Measurements from ENCODE around the gene PDK4. TPM values are rescaled to one million over a fixed set of nuclear protein-coding genes. Genes with fewer than 3 reads are reported as not detected.
"Not testable (repeated sequence)": the region's sequence is repeated elsewhere in the genome, so short reads cannot be mapped to it uniquely, and the experiment has no call there.

Gene PDK4
- total and polyA plus RNA-seq, 3 experiments from 2014 or later = 0.74 to 1.2 TPM; not detected in 1

DNA sequence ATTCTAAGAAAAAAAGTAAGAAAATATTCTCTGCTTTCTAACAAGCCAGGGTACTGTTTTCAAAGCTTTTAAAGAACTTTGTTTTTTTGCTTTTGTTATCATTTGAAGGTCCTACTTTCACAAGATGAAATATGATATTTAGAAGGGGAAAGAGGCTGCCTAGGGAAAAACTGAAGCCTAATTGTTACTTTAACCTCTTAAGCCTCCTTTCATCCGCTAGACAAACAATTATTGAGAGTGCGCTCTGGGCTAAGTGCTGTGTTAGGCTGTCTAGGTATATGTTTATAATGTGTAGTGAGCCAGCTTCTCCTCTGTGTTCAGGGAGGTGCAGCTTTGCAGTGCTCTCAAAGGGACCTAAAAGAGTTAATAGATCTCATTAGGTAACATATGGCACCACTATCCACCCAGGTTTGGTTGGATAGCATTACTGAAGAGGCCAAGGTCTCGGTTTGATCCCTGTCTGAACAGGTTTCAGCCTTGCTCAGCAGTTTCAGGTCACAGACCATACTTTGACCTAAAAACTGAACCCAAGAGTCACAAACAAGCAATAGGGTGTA lies 17.9 kb downstream of the PDK4 start:
- H3K36me3 ChIP-seq (ENCODE audit: insufficient read depth, low read length) = no peaks in the 10 kb centered on the region
- Mint-ChIP-seq H3K4me3 (no peak overlapping the region), H3K27me3 (peaks cover 3 to 11% of the 10 kb centered on the region in 2 donors), H3K27ac (no peak overlapping the region), H3K36me3 (no peaks in the 10 kb centered on the region), H3K4me1 (no peaks in the 10 kb centered on the region), H3K9me3 (peaks cover 0 to 5% (median 0%) of the 10 kb centered on the region in 5 donors)
- H3K4me1 ChIP-seq (ENCODE audit: insufficient read depth, low read length) = no peaks in the 10 kb centered on the region
- no peaks in the 10 kb centered on the region for H3K27me3 ChIP-seq (ENCODE audit: insufficient read depth, low read length, poor library complexity, severe bottlenecking)
- H3K4me3 ChIP-seq (ENCODE audit: low read length) = no peak overlapping the region
- no peak overlapping the region for H3K27ac ChIP-seq (ENCODE audit: low read depth, low read length)
- H3K9me3 ChIP-seq (ENCODE audit: low read length) = no peaks in the 10 kb centered on the region
- ChIA-PET CTCF (no interaction called here), POLR2A (no interaction called here)
- DNase-seq = no peak

DNA sequence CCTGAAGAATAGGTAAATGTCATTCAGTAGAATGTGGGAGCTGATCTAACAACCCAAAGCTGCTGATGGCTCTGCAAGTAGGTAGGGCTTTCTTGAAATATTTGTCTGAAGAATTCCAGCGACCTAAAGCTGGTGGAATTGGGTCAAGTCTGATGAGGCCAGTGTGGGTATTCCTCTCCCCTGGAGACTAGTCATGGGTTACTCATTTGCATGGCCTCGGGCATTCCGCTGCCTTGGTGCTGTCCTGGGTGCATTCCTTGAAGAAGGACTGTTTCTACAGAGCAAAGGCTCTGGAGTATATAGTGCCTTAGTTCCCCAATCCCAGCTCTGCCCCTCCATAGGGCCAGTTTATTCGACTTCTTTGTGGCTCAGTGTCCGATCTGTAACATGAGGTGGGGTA lies 19.2 kb downstream of the PDK4 start:
- ChIA-PET CTCF (no interaction called here), POLR2A (no interaction called here)
- Histone ChIP-seq H3K4me3 (ENCODE audit: low read length) (no peak overlapping the region), H3K4me1 (ENCODE audit: insufficient read depth, low read length) (no peaks in the 10 kb centered on the region), H3K27ac (ENCODE audit: low read depth, low read length) (no peak overlapping the region), H3K9me3 (ENCODE audit: low read length) (no peaks in the 10 kb centered on the region), H3K27me3 (ENCODE audit: insufficient read depth, low read length, poor library complexity, severe bottlenecking) (no peaks in the 10 kb centered on the region), H3K36me3 (ENCODE audit: insufficient read depth, low read length) (no peaks in the 10 kb centered on the region)
- Mint-ChIP-seq H3K27ac (no peak overlapping the region), H3K4me3 (no peak overlapping the region), H3K27me3 (peaks cover 3 to 11% of the 10 kb centered on the region in 2 donors), H3K9me3 (peaks cover 0 to 5% (median 3%) of the 10 kb centered on the region in 5 donors), H3K36me3 (no peaks in the 10 kb centered on the region), H3K4me1 (no peaks in the 10 kb centered on the region)
- no peak for DNase-seq

DNA sequence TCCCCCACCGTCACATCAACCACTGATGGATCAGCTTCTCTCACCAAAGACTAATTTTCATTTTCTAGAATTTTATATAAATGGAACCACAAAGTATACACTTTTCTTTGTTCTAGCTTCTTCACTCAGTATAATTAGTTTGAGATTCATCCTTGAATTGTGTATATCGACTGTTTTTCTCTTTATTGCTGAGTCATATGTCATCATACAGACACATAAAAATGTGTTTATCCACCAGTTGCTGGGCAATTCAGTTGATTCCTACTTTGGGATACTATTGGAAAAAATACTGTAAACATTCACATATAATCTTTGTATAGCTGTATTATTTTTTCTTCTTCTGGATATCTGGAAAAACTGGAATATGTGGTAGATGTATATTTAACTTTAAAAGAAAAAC lies 26.6 kb downstream of the PDK4 start:
- Histone ChIP-seq H3K4me1 (ENCODE audit: insufficient read depth, low read length) (no peaks in the 10 kb centered on the region), H3K9me3 (ENCODE audit: low read length) (no peaks in the 10 kb centered on the region), H3K27me3 (ENCODE audit: insufficient read depth, low read length, poor library complexity, severe bottlenecking) (no peaks in the 10 kb centered on the region), H3K36me3 (ENCODE audit: insufficient read depth, low read length) (no peaks in the 10 kb centered on the region), H3K4me3 (ENCODE audit: low read length) (no peak overlapping the region), H3K27ac (ENCODE audit: low read depth, low read length) (no peak overlapping the region)
- no peaks in the 10 kb centered on the region for H3K4me1 Mint-ChIP-seq
- no peak overlapping the region for H3K4me3 Mint-ChIP-seq
- H3K27me3 Mint-ChIP-seq = no peaks in the 10 kb centered on the region
- no peak for DNase-seq
- H3K36me3 Mint-ChIP-seq = no peaks in the 10 kb centered on the region
- no peak overlapping the region for H3K27ac Mint-ChIP-seq
- POLR2A ChIA-PET = no interaction called here
- CTCF ChIA-PET = no interaction called here
- peaks cover 0 to 5% (median 2%) of the 10 kb centered on the region in 5 donors for H3K9me3 Mint-ChIP-seq

DNA sequence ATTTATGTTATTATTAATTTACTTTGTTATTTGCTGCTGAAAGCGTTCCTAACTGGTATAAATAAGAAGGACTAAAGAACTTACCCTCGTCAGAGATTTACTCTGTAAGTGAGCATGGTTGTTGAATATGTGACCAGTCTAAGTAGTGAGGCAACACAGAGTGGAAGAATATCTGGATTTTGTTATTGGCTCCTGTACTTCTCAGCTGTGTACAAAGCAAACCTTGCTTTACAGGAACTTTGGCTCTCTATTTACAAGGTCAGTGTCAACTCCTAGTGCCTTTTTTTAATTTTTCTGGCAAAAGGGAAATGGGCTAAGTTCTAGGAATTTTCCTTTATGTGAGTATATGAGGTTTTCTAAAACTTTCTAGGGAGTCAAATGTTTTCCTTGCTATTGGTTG lies 35.6 kb downstream of the PDK4 start:
- H3K4me1 ChIP-seq (ENCODE audit: insufficient read depth, low read length) = no peaks in the 10 kb centered on the region
- Mint-ChIP-seq H3K4me3 (no peak overlapping the region), H3K27me3 (peaks cover 0 to 4% of the 10 kb centered on the region in 2 donors), H3K36me3 (no peaks in the 10 kb centered on the region), H3K9me3 (no peaks in the 10 kb centered on the region), H3K27ac (no peak overlapping the region), H3K4me1 (no peaks in the 10 kb centered on the region)
- ChIA-PET CTCF (no interaction called here), POLR2A (no interaction called here)
- no peaks in the 10 kb centered on the region for H3K27me3 ChIP-seq (ENCODE audit: insufficient read depth, low read length, poor library complexity, severe bottlenecking)
- no peak overlapping the region for H3K4me3 ChIP-seq (ENCODE audit: low read length)
- no peak for DNase-seq
- no peaks in the 10 kb centered on the region for H3K9me3 ChIP-seq (ENCODE audit: low read length)
- H3K27ac ChIP-seq (ENCODE audit: low read depth, low read length) = no peak overlapping the region
- no peaks in the 10 kb centered on the region for H3K36me3 ChIP-seq (ENCODE audit: insufficient read depth, low read length)

DNA sequence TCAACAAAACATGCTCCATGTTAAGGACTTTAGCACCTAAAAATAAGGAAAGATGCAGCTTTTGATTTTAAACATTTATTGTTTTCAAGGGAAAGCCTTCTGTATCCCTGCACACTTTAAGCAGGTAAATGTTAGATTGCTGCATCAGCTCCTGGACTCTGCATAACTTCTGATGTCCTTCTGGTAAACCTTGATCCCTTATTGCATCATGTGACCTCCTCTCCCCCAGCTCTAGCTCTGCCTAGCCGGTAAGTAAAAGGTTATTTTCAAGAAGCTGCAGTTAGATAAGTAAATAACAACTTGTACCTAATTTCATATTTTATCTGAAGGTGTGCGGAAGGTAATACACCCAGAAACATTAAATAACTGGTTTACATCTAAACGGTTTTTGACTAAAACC lies 37.5 kb downstream of the PDK4 start:
- no peaks in the 10 kb centered on the region for H3K9me3 ChIP-seq (ENCODE audit: low read length)
- CTCF ChIA-PET = no interaction called here
- H3K9me3 Mint-ChIP-seq = no peaks in the 10 kb centered on the region
- H3K27ac ChIP-seq (ENCODE audit: low read depth, low read length) = no peak overlapping the region
- H3K27me3 Mint-ChIP-seq = peaks cover under 1 to 4% of the 10 kb centered on the region in 2 donors
- no peak overlapping the region for H3K4me3 Mint-ChIP-seq
- no peaks in the 10 kb centered on the region for H3K27me3 ChIP-seq (ENCODE audit: insufficient read depth, low read length, poor library complexity, severe bottlenecking)
- no peak overlapping the region for H3K4me3 ChIP-seq (ENCODE audit: low read length)
- H3K27ac Mint-ChIP-seq = no peak overlapping the region
- no peaks in the 10 kb centered on the region for H3K36me3 Mint-ChIP-seq
- POLR2A ChIA-PET = no interaction called here
- H3K4me1 ChIP-seq (ENCODE audit: insufficient read depth, low read length) = no peaks in the 10 kb centered on the region
- H3K36me3 ChIP-seq (ENCODE audit: insufficient read depth, low read length) = no peaks in the 10 kb centered on the region
- no peaks in the 10 kb centered on the region for H3K4me1 Mint-ChIP-seq
- no peak for DNase-seq

DNA sequence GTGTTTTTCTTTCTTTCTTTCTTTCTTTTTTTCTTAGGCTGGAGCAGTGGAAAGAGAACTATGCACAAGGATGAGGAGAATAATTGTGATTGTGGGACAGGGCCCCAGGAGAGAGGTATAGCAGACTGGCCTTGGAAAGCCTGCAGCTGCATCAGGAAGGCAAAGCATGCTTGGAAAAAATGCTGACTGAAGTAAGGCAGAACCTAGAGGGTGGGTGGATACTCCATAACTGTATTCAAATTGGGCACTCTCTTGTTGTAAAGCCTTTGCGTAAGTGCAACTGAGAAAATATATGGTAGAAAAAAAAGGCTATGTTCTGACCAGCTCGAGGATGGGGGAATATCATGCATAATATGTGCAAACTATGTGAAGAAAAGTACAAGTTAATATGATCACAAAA lies 39.5 kb downstream of the PDK4 start:
- H3K4me1 ChIP-seq (ENCODE audit: insufficient read depth, low read length) = no peaks in the 10 kb centered on the region
- no peak overlapping the region for H3K27ac ChIP-seq (ENCODE audit: low read depth, low read length)
- H3K27me3 ChIP-seq (ENCODE audit: insufficient read depth, low read length, poor library complexity, severe bottlenecking) = no peaks in the 10 kb centered on the region
- no peaks in the 10 kb centered on the region for H3K36me3 Mint-ChIP-seq
- no peaks in the 10 kb centered on the region for H3K36me3 ChIP-seq (ENCODE audit: insufficient read depth, low read length)
- H3K4me3 ChIP-seq (ENCODE audit: low read length) = no peak overlapping the region
- H3K27me3 Mint-ChIP-seq = peaks cover 4 to 5% of the 10 kb centered on the region in 2 donors
- no peak overlapping the region for H3K4me3 Mint-ChIP-seq
- CTCF ChIA-PET = no interaction called here
- H3K4me1 Mint-ChIP-seq = no peaks in the 10 kb centered on the region
- H3K27ac Mint-ChIP-seq = no peak overlapping the region
- no peaks in the 10 kb centered on the region for H3K9me3 ChIP-seq (ENCODE audit: low read length)
- no peak for DNase-seq
- no peaks in the 10 kb centered on the region for H3K9me3 Mint-ChIP-seq
- POLR2A ChIA-PET = no interaction called here

DNA sequence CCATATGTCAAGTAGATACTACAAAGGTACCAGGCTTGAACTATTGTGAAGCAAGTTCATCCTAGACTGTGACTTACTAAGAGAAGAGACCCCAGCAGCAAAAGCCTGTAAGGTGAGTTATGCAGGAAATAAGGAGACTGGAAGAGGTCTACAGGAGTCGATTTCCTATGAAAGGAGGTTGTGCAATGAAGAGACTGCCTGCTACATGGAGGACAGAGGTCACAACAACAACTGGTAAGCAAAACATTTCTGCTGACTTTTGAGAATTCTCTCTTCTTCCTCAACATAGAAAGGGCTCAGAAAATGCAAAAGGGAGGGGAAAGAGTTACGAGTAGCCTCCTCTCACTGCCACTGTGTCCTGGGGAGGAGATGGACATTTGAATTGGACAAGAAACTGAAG lies 42.4 kb downstream of the PDK4 start:
- ChIA-PET CTCF (no interaction called here), POLR2A (no interaction called here)
- Histone ChIP-seq H3K9me3 (ENCODE audit: low read length) (no peaks in the 10 kb centered on the region), H3K4me3 (ENCODE audit: low read length) (no peak overlapping the region), H3K36me3 (ENCODE audit: insufficient read depth, low read length) (no peaks in the 10 kb centered on the region), H3K27ac (ENCODE audit: low read depth, low read length) (no peak overlapping the region), H3K4me1 (ENCODE audit: insufficient read depth, low read length) (no peaks in the 10 kb centered on the region), H3K27me3 (ENCODE audit: insufficient read depth, low read length, poor library complexity, severe bottlenecking) (no peaks in the 10 kb centered on the region)
- DNase-seq = no peak
- no peaks in the 10 kb centered on the region for H3K9me3 Mint-ChIP-seq
- no peak overlapping the region for H3K4me3 Mint-ChIP-seq
- H3K36me3 Mint-ChIP-seq = no peaks in the 10 kb centered on the region
- peaks cover 7 to 11% of the 10 kb centered on the region in 2 donors for H3K27me3 Mint-ChIP-seq
- H3K4me1 Mint-ChIP-seq = no peaks in the 10 kb centered on the region
- H3K27ac Mint-ChIP-seq = no peak overlapping the region

DNA sequence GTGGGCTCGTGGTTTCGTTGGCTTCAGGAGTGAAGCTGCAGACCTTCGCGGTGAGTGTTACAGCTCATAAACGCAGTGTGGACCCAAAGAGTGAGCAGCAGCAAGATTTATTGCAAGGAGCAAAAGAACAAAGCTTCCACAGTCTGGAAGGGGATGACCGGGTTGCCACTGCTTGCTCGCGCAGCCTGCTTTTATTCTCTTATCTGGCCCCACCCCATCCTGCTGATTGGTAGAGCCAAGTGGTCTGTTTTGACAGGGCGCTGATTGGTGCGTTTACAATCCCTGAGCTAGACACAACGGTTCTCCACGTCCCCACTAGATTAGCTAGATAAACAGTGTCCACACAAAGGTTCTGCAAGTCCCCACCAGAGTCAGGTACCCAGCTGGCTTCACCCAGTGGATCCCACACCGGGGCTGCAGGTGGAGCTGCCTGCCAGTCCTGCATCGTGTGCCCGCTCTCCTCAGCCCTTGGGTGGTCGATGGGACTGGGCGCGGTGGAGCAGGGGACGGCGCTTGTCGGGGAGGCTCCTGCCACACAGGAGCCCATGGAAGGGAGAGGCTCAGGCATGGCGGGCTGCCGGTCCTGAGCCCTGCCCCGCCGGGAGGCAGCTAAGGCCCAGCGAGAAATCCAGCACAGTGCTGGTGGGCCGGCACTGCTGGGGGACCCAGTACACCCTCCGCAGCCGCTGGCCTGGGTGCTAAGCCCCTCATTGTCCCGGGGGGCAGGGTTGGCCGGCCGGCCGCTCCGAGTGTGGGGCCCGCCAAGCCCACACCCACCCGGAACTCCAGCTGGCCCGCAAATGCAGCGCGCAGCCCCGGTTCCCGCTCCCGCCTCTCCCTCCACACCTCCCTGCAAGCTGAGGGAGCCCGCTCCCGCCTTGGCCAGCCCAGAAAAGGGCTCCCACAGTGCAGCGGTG lies 44.0 kb downstream of the PDK4 start:
- H3K27me3 ChIP-seq (ENCODE audit: insufficient read depth, low read length, poor library complexity, severe bottlenecking); H3K4me3 ChIP-seq (ENCODE audit: low read length); H3K4me3 Mint-ChIP-seq; H3K36me3 ChIP-seq (ENCODE audit: insufficient read depth, low read length); H3K27ac Mint-ChIP-seq; H3K36me3 Mint-ChIP-seq; POLR2A ChIA-PET; CTCF ChIA-PET; H3K27ac ChIP-seq (ENCODE audit: low read depth, low read length); H3K9me3 ChIP-seq (ENCODE audit: low read length); H3K4me1 Mint-ChIP-seq; H3K9me3 Mint-ChIP-seq; DNase-seq; H3K4me1 ChIP-seq (ENCODE audit: insufficient read depth, low read length): not testable (repeated sequence)
- peaks cover 6 to 11% of the 10 kb centered on the region in 2 donors for H3K27me3 Mint-ChIP-seq

All from CD8-positive, alpha-beta memory T cell (primary cell).